Spleen (tissue), 11 donors: ENCODE results near the gene ST6GALNAC1. TPM values are rescaled to one million over a fixed set of nuclear protein-coding genes. Genes with fewer than 3 reads are reported as not detected.
"Not testable (repeated sequence)": the region's sequence is repeated elsewhere in the genome, so short reads cannot be mapped to it uniquely, and the experiment has no call there.

Source experiments
- DNase-seq: peaks from one replicate; pipeline ENCODE4 v3.0.0-alpha.2; 2020
- H3K27ac ChIP-seq, 8 donors: fragments of 200-600 bp; sonication (generic) in 7 of 8; 1 replicate in 4 of 8; 2 replicates in 4 of 8; pipeline versions ENCODE4 v1.5.0 to v1.8.0; 2016 to 2021; ENCODE audit warnings: inconsistent platforms in 4 of 8, mild to moderate bottlenecking in 4 of 8, moderate library complexity in 1 of 8
- H3K27me3 ChIP-seq, 7 donors: fragments of 200-600 bp; sonication (generic) in 6 of 7; replicated peaks in 1 of 7; 1 replicate in 4 of 7; 2 replicates in 3 of 7; pipeline versions ENCODE4 v1.5.0 to v1.8.0; 2016 to 2021; ENCODE audit warnings: inconsistent platforms in 3 of 7, mild to moderate bottlenecking in 1 of 7
- H3K36me3 ChIP-seq, 6 donors: fragments of 200-600 bp; sonication (generic) in 5 of 6; 1 replicate in 4 of 6; 2 replicates in 2 of 6; pipeline versions ENCODE4 v1.5.0 to v1.8.0; 2016 to 2021; ENCODE audit warnings: inconsistent platforms in 2 of 6
- H3K4me1 ChIP-seq, 6 donors: fragments of 200-600 bp; sonication (generic) in 5 of 6; 1 replicate in 3 of 6; 2 replicates in 3 of 6; pipeline versions ENCODE4 v1.5.0 to v1.8.0; 2016 to 2021; ENCODE audit warnings: inconsistent platforms in 3 of 6
- H3K4me3 ChIP-seq, 8 donors: fragments of 200-600 bp; sonication (generic) in 7 of 8; 1 replicate in 4 of 8; 2 replicates in 4 of 8; pipeline versions ENCODE4 v1.5.0 to v1.8.0; 2016 to 2021; ENCODE audit warnings: inconsistent platforms in 4 of 8, mild to moderate bottlenecking in 4 of 8, moderate library complexity in 2 of 8
- H3K9me3 ChIP-seq, 8 donors: fragments of 200-600 bp; sonication (generic) in 7 of 8; 1 replicate in 4 of 8; 2 replicates in 4 of 8; pipeline versions ENCODE4 v1.5.0 to v1.8.0; 2016 to 2021; ENCODE audit warnings: inconsistent platforms in 4 of 8
- POLR2A ChIP-seq, 3 donors: fragments of 450-650 bp; IDR thresholded peaks; one replicate each; pipeline ENCODE4 v1.5.1; 2017; ENCODE audit warnings: antibody characterized with exemption in 3 of 3, mild to moderate bottlenecking in 1 of 3
- POLR2AphosphoS5 ChIP-seq, 3 donors: sonication (generic); formaldehyde crosslinking; IDR thresholded peaks; one replicate each; pipeline ENCODE4 v1.5.1; 2017; ENCODE audit warnings: antibody characterized with exemption in 3 of 3
- WGBS, 5 donors: extraction: QIAGEN DNeasy Blood & Tissue Kit in 3 of 5; methylation state at CpG; one replicate each; pipeline versions ENCODE4 v1.1.5 to v1.1.7; 2013 to 2018; 5-methylcytosine and 5-hydroxymethylcytosine counted together
- intact Hi-C: fragments of 100-400 bp; cut with DNase I; formaldehyde crosslinking; loops from one replicate; pipeline ENCODE4 v1.15.0; 2023; ENCODE audit warnings: low total_unique reads
- polyA plus RNA-seq, 3 donors: library from polyadenylated mRNA; stranded (reverse); fragments of 200-250 nt; gene quantifications; one replicate each; pipeline ENCODE4 v1.2.1, GENCODE V29; 2013
- total RNA-seq, 7 donors: library from RNA; depleted of rRNA in 3 of 7; stranded (reverse); fragments of >200 nt in 3 of 7; fragmentation: NEBNext Ultra II Directional in 4 of 7; extraction: Animal tissue kit (Norgen Biotek cat#: 25700) in 4 of 7; gene quantifications; one replicate each; pipeline versions ENCODE4 v1.1.0 to v1.2.1, GENCODE V29; 2016 to 2021
- TF ChIP-seq, protein P1 (sequence below), 11 experiments: fragments of 200-600 bp in 7 of 11; fragments of 450-650 bp in 4 of 11; sonication (generic) in 4 of 11; IDR thresholded peaks in 8 of 11; conservative IDR thresholded peaks in 3 of 11; 1 replicate in 7 of 11; 2 replicates in 4 of 11; pipeline versions ENCODE4 v1.4.0 to v1.8.0; 2016 to 2021; ENCODE audit warnings: antibody characterized with exemption in 11 of 11, inconsistent platforms in 4 of 11, mild to moderate bottlenecking in 1 of 11
- donor health status: healthy with polysubstance abuse.
- donor health status: DM: no; HTN: no; CAD: no; lungs with moderate emphysema.
- donor health status: DM: no; HTN: no; CAD: no.
- donor health status: Bipolar disorder and iron deficiency.
- donor health status: healthy.
- donor health status: DM: no; HTN: no; CAD: no.
- donor health status: DM: yes; HTN: yes; CAD: no.

ST6GALNAC1 gene
- total and polyA plus RNA-seq, 10 donors: 2.3 to 25.3 (median 12.9) TPM

GRCh38 chr17:76614912-76615617, 28.5 kb downstream of the ST6GALNAC1 start:
- no peak for DNase-seq
- Histone ChIP-seq H3K27me3 (no peaks in the 10 kb centered on the region), H3K9me3 (peaks cover 0 to 7% (median 0%) of the 10 kb centered on the region in 8 donors), H3K27ac (no peak overlapping the region), H3K4me3 (no peak overlapping the region), H3K4me1 (no peaks in the 10 kb centered on the region), H3K36me3 (no peaks in the 10 kb centered on the region)
- TF ChIP-seq POLR2A (IDR thresholded peaks at IDR 0.05) (no peak), POLR2AphosphoS5 (IDR thresholded peaks at IDR 0.05) (no peak)
- TF ChIP-seq, protein P1, sequence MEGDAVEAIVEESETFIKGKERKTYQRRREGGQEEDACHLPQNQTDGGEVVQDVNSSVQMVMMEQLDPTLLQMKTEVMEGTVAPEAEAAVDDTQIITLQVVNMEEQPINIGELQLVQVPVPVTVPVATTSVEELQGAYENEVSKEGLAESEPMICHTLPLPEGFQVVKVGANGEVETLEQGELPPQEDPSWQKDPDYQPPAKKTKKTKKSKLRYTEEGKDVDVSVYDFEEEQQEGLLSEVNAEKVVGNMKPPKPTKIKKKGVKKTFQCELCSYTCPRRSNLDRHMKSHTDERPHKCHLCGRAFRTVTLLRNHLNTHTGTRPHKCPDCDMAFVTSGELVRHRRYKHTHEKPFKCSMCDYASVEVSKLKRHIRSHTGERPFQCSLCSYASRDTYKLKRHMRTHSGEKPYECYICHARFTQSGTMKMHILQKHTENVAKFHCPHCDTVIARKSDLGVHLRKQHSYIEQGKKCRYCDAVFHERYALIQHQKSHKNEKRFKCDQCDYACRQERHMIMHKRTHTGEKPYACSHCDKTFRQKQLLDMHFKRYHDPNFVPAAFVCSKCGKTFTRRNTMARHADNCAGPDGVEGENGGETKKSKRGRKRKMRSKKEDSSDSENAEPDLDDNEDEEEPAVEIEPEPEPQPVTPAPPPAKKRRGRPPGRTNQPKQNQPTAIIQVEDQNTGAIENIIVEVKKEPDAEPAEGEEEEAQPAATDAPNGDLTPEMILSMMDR (IDR thresholded peaks at IDR 0.05 in 8 of 11, conservative IDR thresholded peaks at IDR 0.05 in 3 of 11): no peak
- intact Hi-C loops: no loop called here
- 87 to 94% (median 92%) methylated on average over 15 to 28 of the region's 28 CpGs for WGBS, 5 donors

- H3K27me3 ChIP-seq, H3K4me1 ChIP-seq, H3K9me3 ChIP-seq, intact Hi-C loops, H3K36me3 ChIP-seq, H3K27ac ChIP-seq, H3K4me3 ChIP-seq, DNase-seq: not testable (repeated sequence)
- WGBS, 5 donors: 65 to 67% (median 66%) methylated on average over 10 to 13 of the region's 13 CpGs
Measured at GRCh38 chr17:76614064-76614759, 29.3 kb downstream of the ST6GALNAC1 start.

- Histone ChIP-seq H3K4me3 (no peak overlapping the region), H3K4me1 (no peaks in the 10 kb centered on the region), H3K27me3 (no peaks in the 10 kb centered on the region), H3K27ac (no peak overlapping the region), H3K9me3 (peaks cover 0 to 7% (median 0%) of the 10 kb centered on the region in 8 donors), H3K36me3 (no peaks in the 10 kb centered on the region)
- TF ChIP-seq POLR2A (IDR thresholded peaks at IDR 0.05): no peak
- TF ChIP-seq, protein P1 (IDR thresholded peaks at IDR 0.05 in 8 of 11, conservative IDR thresholded peaks at IDR 0.05 in 3 of 11): no peak
- no peak for TF ChIP-seq POLR2AphosphoS5 (IDR thresholded peaks at IDR 0.05)
- WGBS, 5 donors: 71 to 86% (median 78%) methylated on average over 15 to 17 of the region's 17 CpGs
- intact Hi-C loops: no loop called here
- no peak for DNase-seq
Measured at GRCh38 chr17:76612977-76613851, 30.3 kb downstream of the ST6GALNAC1 start.

DNA sequence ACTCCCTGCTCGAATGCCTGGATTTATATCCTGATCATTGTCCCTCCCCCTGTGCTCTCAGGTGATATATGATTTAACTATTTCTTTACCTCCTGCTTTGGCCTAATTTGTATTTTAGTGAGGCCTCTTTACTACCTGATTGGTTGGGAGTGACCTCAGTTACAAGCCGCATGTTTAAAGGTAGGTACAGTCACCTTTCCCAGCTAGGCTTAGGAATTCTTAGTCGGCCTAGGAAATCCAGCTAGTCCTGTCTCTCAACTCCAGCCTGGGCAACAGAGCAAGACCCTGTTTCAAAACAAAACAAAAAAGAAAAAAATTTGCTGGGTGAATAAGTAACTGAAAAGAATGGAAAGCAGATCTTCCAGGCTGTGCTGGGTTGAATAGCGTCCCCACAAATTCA, 31.1 kb downstream of the ST6GALNAC1 start:
- no peak for DNase-seq
- Histone ChIP-seq H3K36me3 (no peaks in the 10 kb centered on the region), H3K27ac (no peak overlapping the region), H3K4me1 (no peaks in the 10 kb centered on the region), H3K27me3 (no peaks in the 10 kb centered on the region), H3K9me3 (peaks cover 0 to 7% (median 0%) of the 10 kb centered on the region in 8 donors), H3K4me3 (no peak overlapping the region)
- WGBS, 5 donors: 83 to 95% (median 90%) methylated on average over 4 of the region's 4 CpGs
- intact Hi-C loops: no loop called here
- no peak for TF ChIP-seq POLR2AphosphoS5 (IDR thresholded peaks at IDR 0.05)
- no peak for TF ChIP-seq POLR2A (IDR thresholded peaks at IDR 0.05)
- TF ChIP-seq, protein P1 (IDR thresholded peaks at IDR 0.05 in 8 of 11, conservative IDR thresholded peaks at IDR 0.05 in 3 of 11): no peak
